ENCODE measurements around the gene MUC2.

MUC2 gene

GRCh38 chr11:1074244-1075221, at the start of gene MUC2:
MUC2 (plus strand) TSS chr11:1074874.
- DNase-seq: no peak

- DNase-seq: no peak
These were observed 49.1 kb upstream of the MUC2 start for GRCh38 chr11:1025410-1026162.

- no peak for DNase-seq
These were observed 48.6 kb upstream of the MUC2 start for GRCh38 chr11:1026163-1026450.

GRCh38 chr11:1026641-1027482, 47.8 kb upstream of the MUC2 start:
- DNase-seq: no peak

- DNase-seq: no peak
These were observed 47.0 kb upstream of the MUC2 start for GRCh38 chr11:1027483-1028290.

- no peak for DNase-seq
These were observed 46.5 kb upstream of the MUC2 start for GRCh38 chr11:1028291-1028540.

GRCh38 chr11:1028616-1029015, 46.1 kb upstream of the MUC2 start:
- DNase-seq: no peak

GRCh38 chr11:1029051-1029450, 45.6 kb upstream of the MUC2 start:
- no peak for DNase-seq

GRCh38 chr11:1029654-1030053, 45.0 kb upstream of the MUC2 start:
- DNase-seq: no peak

- DNase-seq: no peak
These were observed 44.6 kb upstream of the MUC2 start for GRCh38 chr11:1030086-1030485.

- no peak for DNase-seq
These were observed 44.1 kb upstream of the MUC2 start for GRCh38 chr11:1030556-1030955.

GRCh38 chr11:1031121-1031899, 43.4 kb upstream of the MUC2 start:
- no peak for DNase-seq

GRCh38 chr11:1032310-1032891, 42.3 kb upstream of the MUC2 start:
- DNase-seq: no peak

GRCh38 chr11:1033016-1033798, 41.5 kb upstream of the MUC2 start:
- DNase-seq: no peak

- DNase-seq: no peak
These were observed 40.7 kb upstream of the MUC2 start for GRCh38 chr11:1034001-1034400.

GRCh38 chr11:1034456-1035295, 40.0 kb upstream of the MUC2 start:
- no peak for DNase-seq

- no peak for DNase-seq
These were observed 38.9 kb upstream of the MUC2 start for GRCh38 chr11:1035577-1036283.

- DNase-seq: peak; percentile 50
These were observed 38.3 kb upstream of the MUC2 start, which contains the start of gene MUC6 for GRCh38 chr11:1036303-1036923. MUC6 (minus strand) TSS chr11:1036718; CDS start chr11:1036655, 63 bp downstream.

All from retina (tissue), 1 donor.